ENCODE data around the gene GPR157. TPM values are rescaled to one million over a fixed set of nuclear protein-coding genes. Genes with fewer than 3 reads are reported as not detected.
A peak's percentile ranks its signal among the peaks of the same experiment; 100 is the strongest.

GPR157 gene
- total and polyA plus RNA-seq, 2 of the 13 experiments (the other 11 are each of a cell fraction or from before 2014, with no cell fraction given): 10.1 to 19.2 TPM

DNA sequence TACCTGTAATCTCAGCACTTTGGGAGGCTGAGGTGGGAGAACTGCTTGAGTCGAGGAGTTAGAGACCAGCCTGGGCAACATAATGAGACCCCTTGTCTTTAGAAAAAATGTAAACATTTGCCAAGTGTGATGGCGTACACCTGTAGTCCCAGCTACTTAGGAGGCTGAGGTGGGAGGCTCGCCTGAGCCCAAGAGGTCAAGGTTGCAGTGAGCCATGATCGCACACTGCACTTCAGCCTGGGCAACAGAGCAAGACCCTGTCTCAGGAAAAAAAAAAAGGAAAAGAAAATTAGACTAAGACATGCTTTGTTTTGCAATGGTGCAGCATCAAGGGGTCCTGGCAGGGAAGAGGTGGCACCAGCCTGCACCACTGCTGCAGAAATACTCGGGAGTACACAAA lies 16.8 kb upstream of the GPR157 start (continued):
- TF ChIP-seq, protein P1, sequence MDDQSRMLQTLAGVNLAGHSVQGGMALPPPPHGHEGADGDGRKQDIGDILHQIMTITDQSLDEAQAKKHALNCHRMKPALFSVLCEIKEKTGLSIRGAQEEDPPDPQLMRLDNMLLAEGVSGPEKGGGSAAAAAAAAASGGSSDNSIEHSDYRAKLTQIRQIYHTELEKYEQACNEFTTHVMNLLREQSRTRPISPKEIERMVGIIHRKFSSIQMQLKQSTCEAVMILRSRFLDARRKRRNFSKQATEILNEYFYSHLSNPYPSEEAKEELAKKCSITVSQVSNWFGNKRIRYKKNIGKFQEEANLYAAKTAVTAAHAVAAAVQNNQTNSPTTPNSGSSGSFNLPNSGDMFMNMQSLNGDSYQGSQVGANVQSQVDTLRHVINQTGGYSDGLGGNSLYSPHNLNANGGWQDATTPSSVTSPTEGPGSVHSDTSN (CRISPR knock-in tag; IDR thresholded peaks at IDR 0.05; ENCODE audit: borderline replicate concordance): no peak
- TF ChIP-seq, protein P2, sequence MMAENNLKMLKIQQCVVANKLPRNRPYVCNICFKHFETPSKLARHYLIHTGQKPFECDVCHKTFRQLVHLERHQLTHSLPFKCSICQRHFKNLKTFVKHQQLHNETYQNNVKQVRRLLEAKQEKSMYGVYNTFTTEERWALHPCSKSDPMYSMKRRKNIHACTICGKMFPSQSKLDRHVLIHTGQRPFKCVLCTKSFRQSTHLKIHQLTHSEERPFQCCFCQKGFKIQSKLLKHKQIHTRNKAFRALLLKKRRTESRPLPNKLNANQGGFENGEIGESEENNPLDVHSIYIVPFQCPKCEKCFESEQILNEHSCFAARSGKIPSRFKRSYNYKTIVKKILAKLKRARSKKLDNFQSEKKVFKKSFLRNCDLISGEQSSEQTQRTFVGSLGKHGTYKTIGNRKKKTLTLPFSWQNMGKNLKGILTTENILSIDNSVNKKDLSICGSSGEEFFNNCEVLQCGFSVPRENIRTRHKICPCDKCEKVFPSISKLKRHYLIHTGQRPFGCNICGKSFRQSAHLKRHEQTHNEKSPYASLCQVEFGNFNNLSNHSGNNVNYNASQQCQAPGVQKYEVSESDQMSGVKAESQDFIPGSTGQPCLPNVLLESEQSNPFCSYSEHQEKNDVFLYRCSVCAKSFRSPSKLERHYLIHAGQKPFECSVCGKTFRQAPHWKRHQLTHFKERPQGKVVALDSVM (CRISPR knock-in tag; IDR thresholded peaks at IDR 0.05): peak; percentile 91
- TF ChIP-seq ZNF343 (CRISPR knock-in tag; IDR thresholded peaks at IDR 0.05) (no peak), ZNF121 (CRISPR knock-in tag; IDR thresholded peaks at IDR 0.05) (peak; percentile 98), CBX2 (IDR thresholded peaks at IDR 0.05; ENCODE audit: low read depth, low read length) (no peak), CBX2 (CRISPR knock-in tag; IDR thresholded peaks at IDR 0.05; ENCODE audit: low read depth) (no peak), ZFP90 (CRISPR knock-in tag; IDR thresholded peaks at IDR 0.05; ENCODE audit: borderline replicate concordance) (no peak), PRMT3 (CRISPR knock-in tag; IDR thresholded peaks at IDR 0.05; ENCODE audit: borderline replicate concordance, low read depth) (no peak), SP4 (CRISPR knock-in tag; IDR thresholded peaks at IDR 0.05) (no peak), XRCC5 (optimal IDR thresholded peaks at IDR 0.05; ENCODE audit: low read length) (no peak), MTA1 (CRISPR knock-in tag; IDR thresholded peaks at IDR 0.05; ENCODE audit: borderline replicate concordance) (no peak), YY1 (IDR thresholded peaks at IDR 0.05; ENCODE audit: insufficient read depth, insufficient replicate concordance, low read depth, low read length) (no peak), ZNF607 (CRISPR knock-in tag; IDR thresholded peaks at IDR 0.05; ENCODE audit: borderline replicate concordance) (no peak), ZMYM2 (CRISPR knock-in tag; IDR thresholded peaks at IDR 0.05) (peak; percentile 65; the same call in 1 of the 2 replicates), SOX5 (CRISPR knock-in tag; IDR thresholded peaks at IDR 0.05; ENCODE audit: borderline replicate concordance) (no peak)
- TF ChIP-seq, protein P3, sequence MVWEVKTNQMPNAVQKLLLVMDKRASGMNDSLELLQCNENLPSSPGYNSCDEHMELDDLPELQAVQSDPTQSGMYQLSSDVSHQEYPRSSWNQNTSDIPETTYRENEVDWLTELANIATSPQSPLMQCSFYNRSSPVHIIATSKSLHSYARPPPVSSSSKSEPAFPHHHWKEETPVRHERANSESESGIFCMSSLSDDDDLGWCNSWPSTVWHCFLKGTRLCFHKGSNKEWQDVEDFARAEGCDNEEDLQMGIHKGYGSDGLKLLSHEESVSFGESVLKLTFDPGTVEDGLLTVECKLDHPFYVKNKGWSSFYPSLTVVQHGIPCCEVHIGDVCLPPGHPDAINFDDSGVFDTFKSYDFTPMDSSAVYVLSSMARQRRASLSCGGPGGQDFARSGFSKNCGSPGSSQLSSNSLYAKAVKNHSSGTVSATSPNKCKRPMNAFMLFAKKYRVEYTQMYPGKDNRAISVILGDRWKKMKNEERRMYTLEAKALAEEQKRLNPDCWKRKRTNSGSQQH (CRISPR knock-in tag; IDR thresholded peaks at IDR 0.05; ENCODE audit: low read depth): no peak
- TF ChIP-seq, protein P4, sequence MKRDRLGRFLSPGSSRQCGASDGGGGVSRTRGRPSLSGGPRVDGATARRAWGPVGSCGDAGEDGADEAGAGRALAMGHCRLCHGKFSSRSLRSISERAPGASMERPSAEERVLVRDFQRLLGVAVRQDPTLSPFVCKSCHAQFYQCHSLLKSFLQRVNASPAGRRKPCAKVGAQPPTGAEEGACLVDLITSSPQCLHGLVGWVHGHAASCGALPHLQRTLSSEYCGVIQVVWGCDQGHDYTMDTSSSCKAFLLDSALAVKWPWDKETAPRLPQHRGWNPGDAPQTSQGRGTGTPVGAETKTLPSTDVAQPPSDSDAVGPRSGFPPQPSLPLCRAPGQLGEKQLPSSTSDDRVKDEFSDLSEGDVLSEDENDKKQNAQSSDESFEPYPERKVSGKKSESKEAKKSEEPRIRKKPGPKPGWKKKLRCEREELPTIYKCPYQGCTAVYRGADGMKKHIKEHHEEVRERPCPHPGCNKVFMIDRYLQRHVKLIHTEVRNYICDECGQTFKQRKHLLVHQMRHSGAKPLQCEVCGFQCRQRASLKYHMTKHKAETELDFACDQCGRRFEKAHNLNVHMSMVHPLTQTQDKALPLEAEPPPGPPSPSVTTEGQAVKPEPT (CRISPR knock-in tag; IDR thresholded peaks at IDR 0.05; ENCODE audit: low read depth): no peak
- TF ChIP-seq, protein P5, sequence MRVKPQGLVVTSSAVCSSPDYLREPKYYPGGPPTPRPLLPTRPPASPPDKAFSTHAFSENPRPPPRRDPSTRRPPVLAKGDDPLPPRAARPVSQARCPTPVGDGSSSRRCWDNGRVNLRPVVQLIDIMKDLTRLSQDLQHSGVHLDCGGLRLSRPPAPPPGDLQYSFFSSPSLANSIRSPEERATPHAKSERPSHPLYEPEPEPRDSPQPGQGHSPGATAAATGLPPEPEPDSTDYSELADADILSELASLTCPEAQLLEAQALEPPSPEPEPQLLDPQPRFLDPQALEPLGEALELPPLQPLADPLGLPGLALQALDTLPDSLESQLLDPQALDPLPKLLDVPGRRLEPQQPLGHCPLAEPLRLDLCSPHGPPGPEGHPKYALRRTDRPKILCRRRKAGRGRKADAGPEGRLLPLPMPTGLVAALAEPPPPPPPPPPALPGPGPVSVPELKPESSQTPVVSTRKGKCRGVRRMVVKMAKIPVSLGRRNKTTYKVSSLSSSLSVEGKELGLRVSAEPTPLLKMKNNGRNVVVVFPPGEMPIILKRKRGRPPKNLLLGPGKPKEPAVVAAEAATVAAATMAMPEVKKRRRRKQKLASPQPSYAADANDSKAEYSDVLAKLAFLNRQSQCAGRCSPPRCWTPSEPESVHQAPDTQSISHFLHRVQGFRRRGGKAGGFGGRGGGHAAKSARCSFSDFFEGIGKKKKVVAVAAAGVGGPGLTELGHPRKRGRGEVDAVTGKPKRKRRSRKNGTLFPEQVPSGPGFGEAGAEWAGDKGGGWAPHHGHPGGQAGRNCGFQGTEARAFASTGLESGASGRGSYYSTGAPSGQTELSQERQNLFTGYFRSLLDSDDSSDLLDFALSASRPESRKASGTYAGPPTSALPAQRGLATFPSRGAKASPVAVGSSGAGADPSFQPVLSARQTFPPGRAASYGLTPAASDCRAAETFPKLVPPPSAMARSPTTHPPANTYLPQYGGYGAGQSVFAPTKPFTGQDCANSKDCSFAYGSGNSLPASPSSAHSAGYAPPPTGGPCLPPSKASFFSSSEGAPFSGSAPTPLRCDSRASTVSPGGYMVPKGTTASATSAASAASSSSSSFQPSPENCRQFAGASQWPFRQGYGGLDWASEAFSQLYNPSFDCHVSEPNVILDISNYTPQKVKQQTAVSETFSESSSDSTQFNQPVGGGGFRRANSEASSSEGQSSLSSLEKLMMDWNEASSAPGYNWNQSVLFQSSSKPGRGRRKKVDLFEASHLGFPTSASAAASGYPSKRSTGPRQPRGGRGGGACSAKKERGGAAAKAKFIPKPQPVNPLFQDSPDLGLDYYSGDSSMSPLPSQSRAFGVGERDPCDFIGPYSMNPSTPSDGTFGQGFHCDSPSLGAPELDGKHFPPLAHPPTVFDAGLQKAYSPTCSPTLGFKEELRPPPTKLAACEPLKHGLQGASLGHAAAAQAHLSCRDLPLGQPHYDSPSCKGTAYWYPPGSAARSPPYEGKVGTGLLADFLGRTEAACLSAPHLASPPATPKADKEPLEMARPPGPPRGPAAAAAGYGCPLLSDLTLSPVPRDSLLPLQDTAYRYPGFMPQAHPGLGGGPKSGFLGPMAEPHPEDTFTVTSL (CRISPR knock-in tag; IDR thresholded peaks at IDR 0.05; ENCODE audit: borderline replicate concordance): no peak

Data from HepG2 (cell line).